Subcutaneous adipose tissue (tissue), 4 donors: ENCODE results near the gene PABPN1L. TPM values are rescaled to one million over a fixed set of nuclear protein-coding genes. Genes with fewer than 3 reads are reported as not detected.

Source experiments
- total RNA-seq, 4 donors: library from RNA; depleted of rRNA; stranded (reverse); fragments of >200 nt; gene quantifications; one replicate each; pipeline ENCODE4 v1.1.0, GENCODE V29; 2016
- TF ChIP-seq, protein P1 (sequence below): fragments of 450-650 bp; IDR thresholded peaks from one replicate; pipeline ENCODE4 v1.5.1; 2016; ENCODE audit warnings: low read depth, mild to moderate bottlenecking, control low read depth, antibody characterized with exemption, moderate library complexity

PABPN1L gene
- total RNA-seq, 4 donors from 2014 or later, result not detected

DNA sequence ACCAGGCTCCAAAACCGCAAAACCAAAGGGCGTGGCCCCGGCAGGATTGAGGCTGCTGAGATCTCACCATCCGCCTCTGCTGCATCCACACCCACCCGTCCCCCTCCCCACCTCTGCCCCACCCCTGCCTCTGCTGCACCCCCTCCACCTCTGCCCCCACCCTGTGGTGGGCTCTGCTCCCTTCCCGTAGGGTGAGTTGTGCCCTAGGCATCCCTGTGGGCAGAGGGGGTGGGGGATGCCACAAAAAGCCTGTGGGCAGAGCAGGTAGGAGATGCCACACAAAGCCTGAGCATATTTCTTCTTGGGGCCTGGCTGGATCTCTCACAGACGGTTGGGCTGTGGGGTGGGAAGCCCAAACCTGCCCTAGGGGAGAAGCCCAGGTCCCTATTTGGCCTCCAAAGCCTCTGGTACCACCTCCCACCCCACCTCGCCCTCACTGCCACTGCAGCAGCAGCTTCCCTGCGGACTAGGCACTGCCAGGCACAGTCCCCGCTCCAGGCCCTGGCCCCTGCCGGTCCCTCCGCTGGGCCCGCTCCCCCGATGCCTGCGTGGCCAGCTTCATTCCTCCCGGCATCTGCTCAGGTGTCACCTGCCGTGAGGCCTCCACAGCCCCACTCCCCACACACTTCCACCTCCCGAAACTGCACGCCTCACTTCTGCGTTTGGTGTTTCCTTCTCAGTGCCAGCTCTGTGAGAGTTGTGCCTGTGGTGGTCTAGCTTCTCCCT is 11.3 kb upstream of the PABPN1L start:
- TF ChIP-seq, protein P1, sequence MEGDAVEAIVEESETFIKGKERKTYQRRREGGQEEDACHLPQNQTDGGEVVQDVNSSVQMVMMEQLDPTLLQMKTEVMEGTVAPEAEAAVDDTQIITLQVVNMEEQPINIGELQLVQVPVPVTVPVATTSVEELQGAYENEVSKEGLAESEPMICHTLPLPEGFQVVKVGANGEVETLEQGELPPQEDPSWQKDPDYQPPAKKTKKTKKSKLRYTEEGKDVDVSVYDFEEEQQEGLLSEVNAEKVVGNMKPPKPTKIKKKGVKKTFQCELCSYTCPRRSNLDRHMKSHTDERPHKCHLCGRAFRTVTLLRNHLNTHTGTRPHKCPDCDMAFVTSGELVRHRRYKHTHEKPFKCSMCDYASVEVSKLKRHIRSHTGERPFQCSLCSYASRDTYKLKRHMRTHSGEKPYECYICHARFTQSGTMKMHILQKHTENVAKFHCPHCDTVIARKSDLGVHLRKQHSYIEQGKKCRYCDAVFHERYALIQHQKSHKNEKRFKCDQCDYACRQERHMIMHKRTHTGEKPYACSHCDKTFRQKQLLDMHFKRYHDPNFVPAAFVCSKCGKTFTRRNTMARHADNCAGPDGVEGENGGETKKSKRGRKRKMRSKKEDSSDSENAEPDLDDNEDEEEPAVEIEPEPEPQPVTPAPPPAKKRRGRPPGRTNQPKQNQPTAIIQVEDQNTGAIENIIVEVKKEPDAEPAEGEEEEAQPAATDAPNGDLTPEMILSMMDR, result no peak

DNA sequence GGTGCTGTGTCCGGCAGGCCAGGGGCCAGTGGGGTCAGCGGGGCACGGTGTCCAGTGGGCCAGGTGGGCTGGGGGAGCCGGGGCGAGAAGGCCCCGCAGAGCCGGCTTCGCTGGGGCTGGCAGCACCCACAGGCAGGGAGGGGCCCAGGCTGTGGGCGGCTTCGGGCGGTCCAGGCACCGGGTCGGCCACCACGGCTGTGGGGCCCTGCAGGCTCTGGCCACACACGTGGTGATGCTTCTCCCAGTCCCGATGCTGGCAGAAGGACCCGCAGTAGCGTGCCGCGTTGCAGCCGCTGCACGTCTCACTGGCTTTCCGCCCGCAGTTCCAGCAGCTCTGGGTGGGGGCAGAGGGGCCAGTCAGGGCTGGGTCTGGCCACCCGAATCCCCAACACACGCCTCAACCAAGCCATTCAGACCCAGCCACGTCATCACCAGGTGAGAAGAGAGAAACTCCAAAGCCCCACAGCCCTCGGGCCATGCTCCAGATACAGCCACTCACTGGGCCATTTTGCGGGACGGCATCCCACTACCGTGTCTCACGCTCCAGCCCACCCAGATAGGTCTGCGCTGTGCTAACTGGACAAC is 10.6 kb upstream of the PABPN1L start:
- TF ChIP-seq, protein P1, result no peak

DNA sequence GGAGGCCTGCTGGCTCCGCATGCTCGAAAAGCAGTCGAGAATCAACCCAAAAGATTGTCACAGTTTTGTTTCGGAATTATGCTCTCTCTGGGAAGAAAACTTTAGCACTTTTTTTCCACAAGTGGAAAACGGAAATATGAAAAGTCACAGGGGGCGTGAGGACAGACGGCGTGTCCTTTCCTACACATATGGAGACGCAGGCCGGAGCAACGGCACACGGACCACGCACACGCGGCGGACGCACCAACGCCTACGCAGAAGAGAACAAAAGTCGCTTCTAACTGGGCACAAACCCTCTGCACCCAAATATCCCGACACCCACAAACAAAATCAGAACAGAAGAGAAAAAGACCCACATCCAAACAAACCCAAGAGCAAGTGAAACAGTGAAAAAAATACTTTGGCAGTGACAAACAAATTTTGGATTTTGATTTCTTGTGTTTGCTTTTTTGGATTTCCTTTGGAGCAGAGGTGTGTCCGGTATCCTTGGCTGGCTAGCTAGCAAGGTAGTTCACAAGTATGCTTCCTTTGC is 9.3 kb upstream of the PABPN1L start:
- TF ChIP-seq, protein P1, result no peak

DNA sequence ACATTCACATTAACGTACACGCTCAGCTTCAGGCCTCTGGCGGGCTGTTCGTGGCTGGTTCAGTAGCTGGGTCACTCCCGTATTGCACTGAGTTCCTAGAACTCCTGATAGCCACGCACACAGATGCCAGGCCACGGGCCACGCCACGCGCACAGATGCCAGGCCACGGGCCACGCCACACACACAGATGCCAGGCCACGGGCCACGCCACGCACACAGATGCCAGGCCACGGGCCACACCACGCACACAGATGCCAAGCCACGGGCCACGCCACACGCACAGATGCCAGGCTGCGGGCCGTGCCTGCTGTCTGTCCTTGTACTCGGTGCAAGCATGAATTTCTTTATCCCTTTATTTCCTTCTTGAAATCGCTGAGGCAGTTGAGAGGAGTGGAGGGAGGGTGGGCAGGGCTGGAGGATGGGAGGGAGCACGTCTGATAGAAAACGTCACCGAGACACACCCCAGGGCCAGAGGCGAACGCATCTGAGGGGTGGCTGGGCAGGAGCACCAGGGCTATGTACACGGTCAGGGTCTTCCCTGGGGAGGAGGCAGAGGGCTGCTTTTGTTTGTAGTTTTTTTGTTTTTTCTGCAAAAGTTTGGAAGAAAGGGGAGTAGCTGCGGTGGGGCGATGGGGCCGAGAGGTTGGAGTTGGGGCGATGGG is 8.6 kb upstream of the PABPN1L start:
- TF ChIP-seq, protein P1, result no peak

DNA sequence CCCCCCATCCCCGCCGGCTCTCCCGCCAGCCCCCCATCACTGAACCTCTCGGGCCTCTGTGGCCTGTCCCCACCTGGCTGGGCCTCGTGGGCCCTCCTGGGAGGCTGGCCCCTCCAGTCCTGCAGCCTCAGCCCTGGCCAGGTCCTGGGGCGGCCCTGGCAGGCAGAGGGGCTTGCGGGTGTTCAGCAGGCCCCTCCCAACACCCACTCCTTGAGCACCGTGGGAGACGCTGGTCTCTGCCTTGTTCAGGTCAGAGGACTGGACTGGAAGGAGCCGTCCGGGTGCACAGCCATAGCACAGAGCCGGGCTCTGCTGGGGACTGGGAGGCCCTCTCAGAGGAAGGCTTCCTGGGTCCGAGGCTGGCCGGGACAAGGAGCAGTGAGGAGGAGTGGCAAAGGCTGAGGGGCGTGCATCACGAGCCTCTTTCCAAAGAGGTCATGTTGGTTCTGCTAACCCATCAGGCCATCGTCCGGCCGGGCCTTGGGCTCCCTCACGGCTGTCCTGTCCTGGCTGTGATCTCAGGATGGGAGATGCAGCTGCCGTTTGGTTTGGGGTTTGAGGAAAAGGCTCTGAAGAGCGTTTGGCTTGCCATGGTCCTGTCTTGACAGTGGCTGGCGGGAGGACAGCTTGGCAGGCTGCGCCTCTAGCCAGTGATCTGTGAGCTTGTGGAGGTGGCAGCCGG is 6.3 kb upstream of the PABPN1L start:
- TF ChIP-seq, protein P1, result no peak

DNA sequence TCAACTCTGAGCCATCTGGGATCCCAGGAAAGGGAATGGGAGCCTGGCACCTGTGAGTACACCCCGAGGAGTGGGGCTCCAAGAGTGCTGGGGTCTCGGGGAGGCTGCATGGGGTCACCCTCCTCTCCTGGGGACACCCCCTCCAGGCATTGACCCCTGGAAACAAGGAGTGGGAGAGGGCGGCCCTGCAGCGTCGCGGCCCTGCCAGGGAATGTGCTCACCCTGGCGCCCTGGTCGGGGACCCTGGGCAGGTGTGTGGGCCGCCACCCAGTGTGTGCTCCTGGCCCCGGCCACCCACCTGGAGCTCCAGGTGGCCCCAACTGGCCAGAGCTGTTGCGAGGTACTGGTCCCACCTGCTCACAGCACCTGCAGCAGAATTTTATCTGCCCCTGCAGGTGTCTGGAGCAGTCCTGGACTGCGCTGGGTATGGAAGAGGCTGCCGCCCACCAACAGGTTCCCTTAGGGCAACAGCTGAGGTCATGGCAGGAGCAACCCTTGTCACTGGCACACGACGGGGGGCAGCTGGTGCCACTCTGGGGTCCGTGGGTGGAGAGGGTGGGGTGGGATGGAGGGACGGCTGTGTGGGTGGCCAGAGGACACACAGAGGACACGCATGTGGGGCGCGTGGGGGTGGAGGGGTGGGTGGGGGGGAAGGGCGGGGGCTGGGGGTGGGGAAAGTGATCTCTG is 5.4 kb upstream of the PABPN1L start:
- TF ChIP-seq, protein P1, result no peak
